H1 (cell line): ENCODE measurements around the gene ZNF213. TPM values are rescaled to one million over a fixed set of nuclear protein-coding genes. Genes with fewer than 3 reads are reported as not detected.

Experiments used
- CTCF ChIA-PET: fragments of 300-600 bp; sonication (Branson Sonifier 250); formaldehyde crosslinking; loops from one replicate; lab custom pipeline; 2021; ENCODE audit not compliant: partially characterized antibody; lab: Charles Lee
- POLR2A ChIA-PET: fragments of 300-600 bp; sonication (Branson Sonifier 250); formaldehyde crosslinking; loops from one replicate; lab custom pipeline; 2021; ENCODE audit warnings: inconsistent platforms; ENCODE audit not compliant: partially characterized antibody; lab: Charles Lee
- DNase-seq, 2 experiments: peaks; one replicate each; pipeline versions ENCODE4 v3.0.0 to v3.0.0-alpha.2; 2010 to 2022; ENCODE audit warnings: low spot score in 2 of 2, low read depth in 1 of 2, mixed read lengths in 1 of 2
- FAIRE-seq: peaks from 2 replicates; lab custom pipeline; 2011; peaks lifted over from hg19 to GRCh38; lab: Jason Lieb, UNC
- H2AFZ ChIP-seq: 2 replicates; pipeline ENCODE4 v1.8.1; 2012; ENCODE audit warnings: low read length, inconsistent platforms
- H2AK5ac ChIP-seq: 2 replicates; pipeline ENCODE4 v1.6.1; 2013; ENCODE audit warnings: low read depth, low read length
- H2BK120ac ChIP-seq: replicated peaks from 2 replicates; pipeline ENCODE3; 2013; ENCODE audit warnings: low read depth, low read length, inconsistent platforms
- H2BK12ac ChIP-seq: 2 replicates; pipeline ENCODE4 v1.6.1; 2013; ENCODE audit warnings: low read depth, low read length
- H2BK15ac ChIP-seq: 2 replicates; pipeline ENCODE4 v1.6.1; 2013; ENCODE audit warnings: low read length
- H2BK20ac ChIP-seq: 2 replicates; pipeline ENCODE4 v1.6.1; 2013; ENCODE audit warnings: low read length
- H2BK5ac ChIP-seq: 2 replicates; pipeline ENCODE4 v1.6.1; 2013; ENCODE audit warnings: low read depth, low read length
- H3K14ac ChIP-seq: 2 replicates; pipeline ENCODE4 v1.6.1; 2013; ENCODE audit warnings: inconsistent platforms; ENCODE audit not compliant: insufficient read length
- H3K18ac ChIP-seq: 2 replicates; pipeline ENCODE4 v1.6.1; 2013; ENCODE audit warnings: low read length; ENCODE audit errors: extremely low read depth
- H3K23ac ChIP-seq: 2 replicates; pipeline ENCODE4 v1.6.1; 2013; ENCODE audit warnings: inconsistent platforms; ENCODE audit not compliant: insufficient read length
- H3K23me2 ChIP-seq: 2 replicates; pipeline ENCODE4 v1.6.1; 2013; ENCODE audit warnings: low read depth, low read length
- H3K27ac ChIP-seq: 2 replicates; pipeline ENCODE4 v1.6.1; 2011; ENCODE audit warnings: low read depth, low read length, inconsistent platforms
- H3K27me3 ChIP-seq, 4 experiments: replicated peaks in 1 of 4; 1 replicate in 1 of 4; 2 replicates in 3 of 4; pipeline versions ENCODE4 v1.6.1 to v1.8.1; 2011 to 2013; ENCODE audit warnings: low read length in 3 of 4, mild to moderate bottlenecking in 3 of 4, inconsistent platforms in 2 of 4, mixed read lengths in 2 of 4, moderate library complexity in 1 of 4; ENCODE audit not compliant: control insufficient read depth in 3 of 4, insufficient read depth in 3 of 4; ENCODE audit errors: extremely low read depth in 1 of 4
- H3K36me3 ChIP-seq, 4 experiments: 2 replicates each; pipeline versions ENCODE4 v1.6.1 to v1.8.1; 2011 to 2013; ENCODE audit warnings: mild to moderate bottlenecking in 4 of 4, low read length in 3 of 4, moderate library complexity in 2 of 4, control low read depth in 1 of 4, inconsistent platforms in 1 of 4; ENCODE audit not compliant: insufficient read depth in 4 of 4, control insufficient read depth in 2 of 4
- H3K4ac ChIP-seq: replicated peaks from 2 replicates; pipeline ENCODE3; 2013; ENCODE audit warnings: low read length, low read depth, mixed read lengths, inconsistent platforms; ENCODE audit not compliant: insufficient read length
- H3K4me1 ChIP-seq, 4 experiments: replicated peaks in 1 of 4; 1 replicate in 1 of 4; 2 replicates in 3 of 4; pipeline versions ENCODE4 v1.6.1 to v1.8.1; 2011 to 2013; ENCODE audit warnings: low read length in 3 of 4, inconsistent platforms in 2 of 4, mixed read lengths in 1 of 4; ENCODE audit not compliant: insufficient read depth in 4 of 4, control insufficient read depth in 3 of 4
- H3K4me2 ChIP-seq, 2 experiments: 2 replicates each; pipeline versions ENCODE4 v1.6.1 to v1.8.1; 2011 to 2013; ENCODE audit warnings: low read depth in 2 of 2, low read length in 2 of 2, control low read depth in 1 of 2, inconsistent platforms in 1 of 2, mild to moderate bottlenecking in 1 of 2; ENCODE audit not compliant: insufficient read depth in 1 of 2
- H3K4me3 ChIP-seq, 4 experiments: fragments of 200-600, 300-600 bp in 1 of 4; sonication (generic), shearing (Covaris generic), sonication (Bioruptor Twin) in 1 of 4; 2 replicates each; pipeline versions ENCODE4 v1.5.1 to v1.8.1; 2011 to 2016; ENCODE audit warnings: low read length in 4 of 4, low read depth in 3 of 4, control low read depth in 2 of 4, inconsistent platforms in 2 of 4, mild to moderate bottlenecking in 2 of 4, mixed read lengths in 1 of 4, moderate library complexity in 1 of 4; ENCODE audit not compliant: insufficient read depth in 2 of 4; ENCODE audit errors: extremely low read depth in 1 of 4
- H3K56ac ChIP-seq: replicated peaks from 2 replicates; pipeline ENCODE3; 2013; ENCODE audit warnings: low read depth, mild to moderate bottlenecking, mixed read lengths, low read length, inconsistent platforms; ENCODE audit not compliant: insufficient read length
- H3K79me1 ChIP-seq: 2 replicates; pipeline ENCODE4 v1.6.1; 2013; ENCODE audit warnings: low read depth, low read length, control low read depth
- H3K79me2 ChIP-seq, 2 experiments: 2 replicates each; pipeline versions ENCODE4 v1.6.1 to v1.8.1; 2012 to 2013; ENCODE audit warnings: low read length in 2 of 2, mild to moderate bottlenecking in 2 of 2, inconsistent platforms in 1 of 2; ENCODE audit not compliant: insufficient read depth in 2 of 2, control insufficient read depth in 1 of 2
- H3K9ac ChIP-seq, 4 experiments: replicated peaks in 1 of 4; 1 replicate in 1 of 4; 2 replicates in 3 of 4; pipeline versions ENCODE4 v1.6.1 to v1.8.1; 2011 to 2013; ENCODE audit warnings: low read depth in 3 of 4, low read length in 3 of 4, control low read depth in 2 of 4, mild to moderate bottlenecking in 2 of 4, moderate library complexity in 2 of 4, inconsistent platforms in 1 of 4; ENCODE audit errors: extremely low read depth in 1 of 4
- H3K9me3 ChIP-seq, 2 experiments: 2 replicates each; pipeline versions ENCODE4 v1.6.1 to v1.8.1; 2012 to 2013; ENCODE audit warnings: mild to moderate bottlenecking in 2 of 2, moderate library complexity in 2 of 2, control low read depth in 1 of 2, inconsistent platforms in 1 of 2, low read depth in 1 of 2, low read length in 1 of 2, mixed read lengths in 1 of 2; ENCODE audit not compliant: insufficient read depth in 2 of 2
- H4K20me1 ChIP-seq, 2 experiments: replicated peaks in 1 of 2; 2 replicates each; pipeline versions ENCODE3 to v1.8.1; 2011 to 2013; ENCODE audit warnings: inconsistent platforms in 2 of 2, low read length in 2 of 2, mild to moderate bottlenecking in 1 of 2; ENCODE audit not compliant: insufficient read depth in 2 of 2, control insufficient read depth in 1 of 2
- H4K5ac ChIP-seq: 2 replicates; pipeline ENCODE4 v1.6.1; 2013; ENCODE audit warnings: low read length, low read depth, mixed read lengths, inconsistent platforms; ENCODE audit not compliant: insufficient read length
- H4K8ac ChIP-seq: 2 replicates; pipeline ENCODE4 v1.8.0; 2013; ENCODE audit warnings: mild to moderate bottlenecking, moderate library complexity, low read length, inconsistent platforms; ENCODE audit not compliant: insufficient read depth; ENCODE audit errors: extremely low read depth
- H4K91ac ChIP-seq: replicated peaks from 2 replicates; pipeline ENCODE3; 2013; ENCODE audit warnings: low read length, mixed read lengths, inconsistent platforms; ENCODE audit not compliant: insufficient read length
- CHD1 ChIP-seq: IDR thresholded peaks from 2 replicates; pipeline ENCODE4 v1.6.1; 2012; ENCODE audit warnings: low read depth, low read length, improper control_type of control experiment
- CTCF ChIP-seq, 3 experiments: IDR thresholded peaks; 1 replicate in 2 of 3; 2 replicates in 1 of 3; pipeline versions ENCODE4 v1.5.1 to v1.6.1; 2011; ENCODE audit warnings: low read length in 3 of 3, mild to moderate bottlenecking in 3 of 3, inconsistent platforms in 2 of 3, low read depth in 1 of 3, moderate library complexity in 1 of 3; ENCODE audit not compliant: insufficient read depth in 1 of 3; ENCODE audit errors: control extremely low read depth in 1 of 3
- POLR2A ChIP-seq, 2 experiments: IDR thresholded peaks; 1 replicate in 1 of 2; 2 replicates in 1 of 2; pipeline ENCODE4 v1.6.1; 2011; ENCODE audit warnings: low read depth in 2 of 2, low read length in 2 of 2, mild to moderate bottlenecking in 2 of 2; ENCODE audit errors: control extremely low read depth in 1 of 2
- POLR2AphosphoS5 ChIP-seq: IDR thresholded peaks from 2 replicates; pipeline ENCODE4 v1.6.1; 2011; ENCODE audit warnings: low read depth, low read length
- RAD21 ChIP-seq, 2 experiments: IDR thresholded peaks in 1 of 2; conservative IDR thresholded peaks in 1 of 2; 2 replicates each; pipeline ENCODE4 v1.6.1; 2011; ENCODE audit warnings: low read depth in 2 of 2, low read length in 2 of 2, improper control_type of control experiment in 1 of 2, inconsistent platforms in 1 of 2, mild to moderate bottlenecking in 1 of 2, moderate library complexity in 1 of 2
- SIN3A ChIP-seq, 2 experiments: IDR thresholded peaks in 1 of 2; conservative IDR thresholded peaks in 1 of 2; 2 replicates each; pipeline ENCODE4 v1.6.1; 2011 to 2012; ENCODE audit warnings: low read length in 2 of 2, improper control_type of control experiment in 1 of 2, low read depth in 1 of 2, mild to moderate bottlenecking in 1 of 2
- WGBS, 2 experiments: shearing (Covaris generic) in 1 of 2; methylation state at CpG; one replicate each; pipeline versions ENCODE4 v1.1.6 to v1.1.7; 2013 to 2015; ENCODE audit warnings: low lambda C conversion rate in 2 of 2, mixed read lengths in 2 of 2, inconsistent platforms in 1 of 2, low coverage in 1 of 2, missing lambda C conversion rate in 1 of 2; ENCODE audit not compliant: insufficient replicate concordance in 2 of 2, insufficient coverage in 1 of 2, insufficient read length in 1 of 2; ENCODE audit errors: extremely low coverage in 1 of 2, missing lambda C conversion rate in 1 of 2; 5-methylcytosine and 5-hydroxymethylcytosine counted together
- polyA plus RNA-seq, 7 experiments: library from polyadenylated mRNA; depleted of rRNA in 3 of 7; stranded (reverse) in 5 of 7; unstranded in 2 of 7; fragments of >200 nt in 5 of 7; fragments of 200-250 nt in 2 of 7; gene quantifications; 1 replicate in 5 of 7; 2 replicates in 1 of 7; 4 replicates in 1 of 7; pipeline versions ENCODE4 v1.2.1 to v1.2.3, GENCODE V29; 2011 to 2013; ENCODE audit warnings: missing spikeins in 2 of 7, mixed read lengths in 2 of 7
- total RNA-seq: library from RNA; stranded (reverse); fragmentation: NEBNext Ultra II Directional; extraction: Animal tissue kit (Norgen Biotek cat#: 25700); gene quantifications from 2 replicates; pipeline ENCODE4 v1.2.1, GENCODE V29; 2021

ZNF213 gene
- total and polyA plus RNA-seq, 2 of the 8 experiments (the other 6 are each of a cell fraction or from before 2014, with no cell fraction given): 1.6 to 6.9 TPM

- H3K56ac ChIP-seq: no peak overlapping the region
- POLR2A ChIA-PET: interaction anchor here (0.5 to 8.3 kb wide), 27 partner anchors 12 to 117 kb away, joined by 3 to 137 read pairs (median 5); partner anchors contain the start of genes CLDN6, HCFC1R1, IL32 and THOC6
- no peak overlapping the region for H4K8ac ChIP-seq
- peak; percentile 25 to 51; a peak in 3 of 4 replicates for TF ChIP-seq RAD21 (IDR thresholded peaks at IDR 0.05 in 1 of 2, conservative IDR thresholded peaks at IDR 0.05 in 1 of 2; ENCODE audit: low read depth in 2 of 2, low read length in 2 of 2)
- TF ChIP-seq CTCF (IDR thresholded peaks at IDR 0.05; ENCODE audit: control extremely low read depth in 1 of 3, insufficient read depth in 1 of 3, low read depth in 1 of 3, low read length in 3 of 3): peak; percentile 55 to 67 (median 65)
- no peak for TF ChIP-seq SIN3A (conservative IDR thresholded peaks at IDR 0.05 in 1 of 2, IDR thresholded peaks at IDR 0.05 in 1 of 2; ENCODE audit: low read depth in 1 of 2, low read length in 2 of 2)
- peak in 1 of 2 experiments; percentile 72; a peak in 2 of 3 replicates for TF ChIP-seq POLR2A (IDR thresholded peaks at IDR 0.05; ENCODE audit: control extremely low read depth in 1 of 2, low read depth in 2 of 2, low read length in 2 of 2)
- TF ChIP-seq POLR2AphosphoS5: peak; percentile 59
- no peak for TF ChIP-seq CHD1
- FAIRE-seq (no peak), DNase-seq (no peak)
- no peak overlapping the region for H2BK20ac ChIP-seq
- H2AK5ac ChIP-seq: no peak overlapping the region
- H3K14ac ChIP-seq: no peak overlapping the region
- no peak overlapping the region for H2BK12ac ChIP-seq
- H3K9me3 ChIP-seq: no peaks in the 10 kb centered on the region
- no peaks in the 10 kb centered on the region for H3K27me3 ChIP-seq
- H2BK120ac ChIP-seq: no peak overlapping the region
- peaks cover 3% of the 10 kb centered on the region for H3K79me1 ChIP-seq
- no peak overlapping the region for H2BK15ac ChIP-seq
- CTCF ChIA-PET: interaction anchor here (1.0 to 36.8 kb wide), 16 partner anchors 9 to 115 kb away, joined by 3 to 619 read pairs (median 6); partner anchors contain the start of genes IL32, ZNF205, ZNF213 and ZSCAN10
- H3K4me2 ChIP-seq: no peak overlapping the region
- H3K23me2 ChIP-seq: no peaks in the 10 kb centered on the region
- H3K27ac ChIP-seq: no peak overlapping the region; the same call in 1 of the 2 replicates
- H2BK5ac ChIP-seq: peak overlapping the region; percentile 52; the same call in 1 of the 2 replicates
- peaks cover 13 to 22% of the 10 kb centered on the region in 2 experiments for H4K20me1 ChIP-seq
- H3K4ac ChIP-seq: no peak overlapping the region
- H4K5ac ChIP-seq: no peak overlapping the region
- H3K4me3 ChIP-seq: no peak overlapping the region
- no peak overlapping the region for H3K23ac ChIP-seq
- H2AFZ ChIP-seq: no peak overlapping the region
- 90% methylated on average over 17 of the region's 18 CpGs; no CpG with 5 or more reads in 1 of the 2 experiments for WGBS, 2 experiments
- peaks cover 0 to 6% (median 5%) of the 10 kb centered on the region in 4 experiments; a peak in 6 of 7 replicates for H3K4me1 ChIP-seq
- no peak overlapping the region for H3K18ac ChIP-seq
- H3K79me2 ChIP-seq: peaks cover 0 to 12% of the 10 kb centered on the region in 2 experiments; a peak in 1 of 4 replicates
- H3K36me3 ChIP-seq: peaks cover 25 to 46% (median 38%) of the 10 kb centered on the region in 4 experiments
- no peak overlapping the region for H4K91ac ChIP-seq
- H3K9ac ChIP-seq: no peak overlapping the region
Observed at GRCh38 chr16:3087243-3088235, 47.3 kb upstream of the ZNF213 start.
